SK-N-SH (cell line): Measurements from ENCODE around the gene LDB2. TPM values are rescaled to one million over a fixed set of nuclear protein-coding genes. Genes with fewer than 3 reads are reported as not detected.

Experiments used
- CTCF ChIA-PET: fragments of 300-600, 350-600 bp; formaldehyde crosslinking; extraction: SDS; loops from one replicate; lab custom pipeline; 2021; lab: Yijun Ruan, JAX
- POLR2A ChIA-PET: fragments of 350-600 bp; sonication (Branson Sonifier 250); formaldehyde crosslinking; extraction: SDS; loops from one replicate; lab custom pipeline; 2020; ENCODE audit warnings: antibody characterized with exemption, inconsistent platforms; lab: Yijun Ruan, JAX
- DNase-seq: peaks from one replicate; pipeline ENCODE4 v3.0.0; 2012
- H2AFZ ChIP-seq: fragments of 200-600 bp; sonication (generic); 2 replicates; pipeline ENCODE4 v1.8.1; 2016; ENCODE audit warnings: antibody characterized with exemption, mild to moderate bottlenecking, low read depth
- H3F3A ChIP-seq: fragments of 200-600 bp; sonication (generic); replicated peaks from 2 replicates; pipeline ENCODE3; 2016; ENCODE audit warnings: antibody characterized with exemption, mild to moderate bottlenecking; ENCODE audit not compliant: insufficient read depth
- H3K27ac ChIP-seq, 2 experiments: fragments of 200-500 bp in 1 of 2; fragments of 200-600 bp in 1 of 2; sonication (Bioruptor generic) in 1 of 2; sonication (generic), shearing (Covaris generic) in 1 of 2; 2 replicates each; pipeline versions ENCODE4 v1.5.1 to v1.6.1; 2014 to 2016; ENCODE audit warnings: low read depth in 2 of 2, inconsistent platforms in 1 of 2, low read length in 1 of 2, mild to moderate bottlenecking in 1 of 2, mixed read lengths in 1 of 2
- H3K27me3 ChIP-seq: fragments of 200-600 bp; sonication (generic), shearing (Covaris generic); 2 replicates; pipeline ENCODE4 v1.6.1; 2016; ENCODE audit warnings: mixed run types; ENCODE audit not compliant: insufficient read depth
- H3K36me3 ChIP-seq, 2 experiments: fragments of 200-500 bp in 1 of 2; fragments of 200-600 bp in 1 of 2; sonication (Bioruptor generic) in 1 of 2; sonication (generic) in 1 of 2; replicated peaks in 1 of 2; 2 replicates each; pipeline versions ENCODE3 to v1.5.1; 2014 to 2016; ENCODE audit warnings: low read length in 1 of 2, mild to moderate bottlenecking in 1 of 2; ENCODE audit not compliant: insufficient read depth in 2 of 2, control insufficient read depth in 1 of 2
- H3K4me1 ChIP-seq, 2 experiments: fragments of 200-500 bp in 1 of 2; fragments of 200-600 bp in 1 of 2; sonication (Bioruptor generic) in 1 of 2; sonication (generic), shearing (Covaris generic) in 1 of 2; 2 replicates each; pipeline versions ENCODE4 v1.5.1 to v1.6.1; 2014 to 2016; ENCODE audit warnings: low read depth in 1 of 2, low read length in 1 of 2, mixed run types in 1 of 2; ENCODE audit not compliant: insufficient read depth in 2 of 2, control insufficient read depth in 1 of 2
- H3K4me2 ChIP-seq: fragments of 200-600 bp; sonication (generic), shearing (Covaris generic); 2 replicates; pipeline ENCODE4 v1.6.1; 2017; ENCODE audit warnings: mixed run types
- H3K4me3 ChIP-seq, 2 experiments: fragments of 200-500 bp in 1 of 2; fragments of 200-600 bp in 1 of 2; sonication (Bioruptor generic) in 1 of 2; sonication (generic), shearing (Covaris generic) in 1 of 2; 2 replicates each; pipeline versions ENCODE4 v1.5.1 to v1.8.1; 2014 to 2016; ENCODE audit warnings: low read depth in 2 of 2, inconsistent platforms in 1 of 2, low read length in 1 of 2, mild to moderate bottlenecking in 1 of 2, mixed read lengths in 1 of 2, moderate library complexity in 1 of 2
- H3K79me2 ChIP-seq: fragments of 200-600 bp; sonication (generic); 2 replicates; pipeline ENCODE4 v1.8.1; 2017; ENCODE audit warnings: mild to moderate bottlenecking; ENCODE audit not compliant: insufficient read depth
- H3K9ac ChIP-seq: fragments of 200-600 bp; sonication (generic); 2 replicates; pipeline ENCODE4 v1.6.1; 2017; ENCODE audit warnings: mixed run types
- H3K9me2 ChIP-seq: fragments of 200-600 bp; sonication (generic); 2 replicates; pipeline ENCODE4 v1.6.1; 2017; ENCODE audit warnings: mixed run types
- H3K9me3 ChIP-seq: fragments of 200-600 bp; sonication (generic); 2 replicates; pipeline ENCODE4 v1.6.1; 2017; ENCODE audit warnings: mixed run types, mild to moderate bottlenecking, moderate library complexity
- H4K20me1 ChIP-seq: fragments of 200-600 bp; sonication (generic); 2 replicates; pipeline ENCODE4 v1.6.1; 2017; ENCODE audit warnings: mild to moderate bottlenecking, mixed run types; ENCODE audit not compliant: insufficient read depth
- FOXJ3 ChIP-seq: sonication (generic); formaldehyde crosslinking; IDR thresholded peaks from 2 replicates; pipeline ENCODE4 v1.5.1; 2020; ENCODE audit warnings: mild to moderate bottlenecking, missing genetic modification reagents
- GATA2 ChIP-seq: sonication (generic); formaldehyde crosslinking; IDR thresholded peaks from 2 replicates; pipeline ENCODE4 v1.5.0; 2020; ENCODE audit warnings: mild to moderate bottlenecking, missing genetic modification reagents
- IRF3 ChIP-seq: fragments of 150-350 bp; IDR thresholded peaks from 2 replicates; pipeline ENCODE4 v1.6.1; 2016; ENCODE audit warnings: mild to moderate bottlenecking, low read depth, low read length
- PBX3 ChIP-seq: IDR thresholded peaks from 2 replicates; pipeline ENCODE4; 2012
- POLR2AphosphoS5 ChIP-seq: IDR thresholded peaks from 2 replicates; pipeline ENCODE4 v1.6.1; 2012; ENCODE audit warnings: low read depth, low read length
- RCOR1 ChIP-seq: fragments of 150-350 bp; IDR thresholded peaks from 2 replicates; pipeline ENCODE4 v1.6.1; 2017; ENCODE audit warnings: antibody characterized with exemption, low read length
- TEAD4 ChIP-seq: IDR thresholded peaks from 2 replicates; pipeline ENCODE4 v1.4.0; 2012; ENCODE audit warnings: mild to moderate bottlenecking, borderline replicate concordance; ENCODE audit not compliant: insufficient read depth
- WGBS: methylation state at CpG from one replicate; pipeline ENCODE4 v1.1.6; 2017; ENCODE audit warnings: low lambda C conversion rate; 5-methylcytosine and 5-hydroxymethylcytosine counted together
- polyA plus RNA-seq, 3 experiments: library from polyadenylated mRNA; depleted of rRNA; stranded (reverse); fragments of >200 nt; gene quantifications; 2 replicates each; pipeline ENCODE4 v1.2.3, GENCODE V29; 2012

LDB2 gene
- polyA plus RNA-seq, 1 of the 3 experiments (the other 2 are of a cell fraction), result 11.0 TPM

- peaks cover 0 to 9% of the 10 kb centered on the region in 2 experiments; a peak in 2 of 4 replicates for H3K4me1 ChIP-seq
- CTCF ChIA-PET, result interaction anchor here (0.7 to 1.0 kb wide), 3 partner anchors 13 to 96 kb away, joined by 3 to 4 read pairs (median 3); no protein-coding TSS in a partner anchor
- peaks cover 8% of the 10 kb centered on the region for H3F3A ChIP-seq
- 65% methylated on average over 1 of the region's 1 CpG for WGBS
- no peak overlapping the region for H3K4me3 ChIP-seq
- H3K36me3 ChIP-seq, result no peaks in the 10 kb centered on the region
- no peaks in the 10 kb centered on the region for H3K9me2 ChIP-seq
- H3K27ac ChIP-seq, result no peak overlapping the region
- H3K9me3 ChIP-seq, result no peaks in the 10 kb centered on the region
- H3K4me2 ChIP-seq, result no peak overlapping the region
- H3K9ac ChIP-seq, result no peak overlapping the region
- POLR2A ChIA-PET, result no interaction called here
- no peaks in the 10 kb centered on the region for H3K79me2 ChIP-seq
- no peak for TF ChIP-seq IRF3
- no peak for TF ChIP-seq TEAD4
- no peak for DNase-seq
- no peaks in the 10 kb centered on the region for H3K27me3 ChIP-seq
- no peaks in the 10 kb centered on the region for H4K20me1 ChIP-seq
- no peak overlapping the region for H2AFZ ChIP-seq
These were observed 227.7 kb downstream of the LDB2 start for GRCh38 chr4:16670727-16671126.

- ChIA-PET POLR2A (no interaction called here), CTCF (no interaction called here)
- no peaks in the 10 kb centered on the region for H3K27me3 ChIP-seq
- H3F3A ChIP-seq, result peaks cover 8% of the 10 kb centered on the region
- no peaks in the 10 kb centered on the region for H3K79me2 ChIP-seq
- H4K20me1 ChIP-seq, result no peaks in the 10 kb centered on the region
- H2AFZ ChIP-seq, result no peak overlapping the region
- H3K4me2 ChIP-seq, result no peak overlapping the region
- DNase-seq, result no peak
- no peak overlapping the region for H3K27ac ChIP-seq
- no peak overlapping the region for H3K4me3 ChIP-seq
- peak; percentile 21; the same call in 1 of the 2 replicates for TF ChIP-seq GATA2 (CRISPR knock-in tag)
- TF ChIP-seq PBX3, result no peak
- no peaks in the 10 kb centered on the region for H3K9me3 ChIP-seq
- no peak overlapping the region for H3K9ac ChIP-seq
- peaks cover 0 to 6% of the 10 kb centered on the region in 2 experiments; a peak in 2 of 4 replicates for H3K4me1 ChIP-seq
- no peaks in the 10 kb centered on the region for H3K9me2 ChIP-seq
- no peaks in the 10 kb centered on the region for H3K36me3 ChIP-seq
These were observed 229.4 kb downstream of the LDB2 start for GRCh38 chr4:16669036-16669435.

- Histone ChIP-seq H3K27me3 (no peaks in the 10 kb centered on the region), H3K36me3 (no peaks in the 10 kb centered on the region), H3K27ac (no peak overlapping the region), H2AFZ (no peak overlapping the region), H4K20me1 (no peaks in the 10 kb centered on the region), H3K4me2 (no peak overlapping the region), H3K79me2 (no peaks in the 10 kb centered on the region), H3K9ac (no peak overlapping the region), H3K9me2 (no peaks in the 10 kb centered on the region), H3K4me3 (no peak overlapping the region), H3F3A (peaks cover 8% of the 10 kb centered on the region), H3K9me3 (no peaks in the 10 kb centered on the region), H3K4me1 (peaks cover 0 to 4% of the 10 kb centered on the region in 2 experiments; a peak in 2 of 4 replicates)
- no peak for TF ChIP-seq POLR2AphosphoS5
- no peak for TF ChIP-seq TEAD4
- TF ChIP-seq RCOR1, result no peak
- no peak for TF ChIP-seq FOXJ3
- POLR2A ChIA-PET, result no interaction called here
- DNase-seq, result no peak
- CTCF ChIA-PET, result no interaction called here
- 100% methylated on average over 1 of the region's 1 CpG for WGBS
These were observed 230.0 kb downstream of the LDB2 start for GRCh38 chr4:16668488-16668887.
